ENCODE results near the gene ALDH9A1. TPM values are rescaled to one million over a fixed set of nuclear protein-coding genes. Genes with fewer than 3 reads are reported as not detected.

ALDH9A1 gene
- total and polyA plus RNA-seq, 8 donors: 0.87 to 101 (median 40.8) TPM

- intact Hi-C loops (cut with DNase I; ENCODE audit: low total_unique reads): no loop called here
- Histone ChIP-seq H3K27ac (peak overlapping the region; percentile 33 to 77 (median 72)), H3K9me3 (no peaks in the 10 kb centered on the region)
Observed at GRCh38 chr1:165637427-165637826, 60.9 kb downstream of the ALDH9A1 start.

GRCh38 chr1:165635823-165636222, 62.5 kb downstream of the ALDH9A1 start:
- WGBS, 5 donors: 48 to 82% (median 55%) methylated on average over 2 of the region's 2 CpGs
- intact Hi-C loops (cut with DNase I; ENCODE audit: low total_unique reads): no loop called here
- Histone ChIP-seq H3K27me3 (no peaks in the 10 kb centered on the region), H3K27ac (peak overlapping the region in 3 of 5 donors; percentile 72 to 77 (median 76)), H3K36me3 (peaks cover 0 to 18% (median 3%) of the 10 kb centered on the region in 4 donors), H3K4me1 (peaks cover 48 to 90% (median 74%) of the 10 kb centered on the region in 4 donors), H3K4me3 (no peak overlapping the region), H3K9me3 (no peaks in the 10 kb centered on the region)
- TF ChIP-seq, protein P1, sequence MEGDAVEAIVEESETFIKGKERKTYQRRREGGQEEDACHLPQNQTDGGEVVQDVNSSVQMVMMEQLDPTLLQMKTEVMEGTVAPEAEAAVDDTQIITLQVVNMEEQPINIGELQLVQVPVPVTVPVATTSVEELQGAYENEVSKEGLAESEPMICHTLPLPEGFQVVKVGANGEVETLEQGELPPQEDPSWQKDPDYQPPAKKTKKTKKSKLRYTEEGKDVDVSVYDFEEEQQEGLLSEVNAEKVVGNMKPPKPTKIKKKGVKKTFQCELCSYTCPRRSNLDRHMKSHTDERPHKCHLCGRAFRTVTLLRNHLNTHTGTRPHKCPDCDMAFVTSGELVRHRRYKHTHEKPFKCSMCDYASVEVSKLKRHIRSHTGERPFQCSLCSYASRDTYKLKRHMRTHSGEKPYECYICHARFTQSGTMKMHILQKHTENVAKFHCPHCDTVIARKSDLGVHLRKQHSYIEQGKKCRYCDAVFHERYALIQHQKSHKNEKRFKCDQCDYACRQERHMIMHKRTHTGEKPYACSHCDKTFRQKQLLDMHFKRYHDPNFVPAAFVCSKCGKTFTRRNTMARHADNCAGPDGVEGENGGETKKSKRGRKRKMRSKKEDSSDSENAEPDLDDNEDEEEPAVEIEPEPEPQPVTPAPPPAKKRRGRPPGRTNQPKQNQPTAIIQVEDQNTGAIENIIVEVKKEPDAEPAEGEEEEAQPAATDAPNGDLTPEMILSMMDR (IDR thresholded peaks at IDR 0.05): no peak
- TF ChIP-seq POLR2A (IDR thresholded peaks at IDR 0.05) (no peak), EP300 (IDR thresholded peaks at IDR 0.05) (no peak), POLR2AphosphoS5 (IDR thresholded peaks at IDR 0.05) (no peak)
- no peak for DNase-seq

More at GRCh38 chr1:165637427-165637826, 60.9 kb downstream of the ALDH9A1 start:
- 13 to 33% (median 26%) methylated on average over 1 of the region's 1 CpG for WGBS, 5 donors
- Histone ChIP-seq H3K4me1 (peaks cover 50 to 98% (median 76%) of the 10 kb centered on the region in 4 donors), H3K36me3 (peaks cover 0 to 18% (median 3%) of the 10 kb centered on the region in 4 donors), H3K27me3 (no peaks in the 10 kb centered on the region), H3K4me3 (no peak overlapping the region)
- TF ChIP-seq POLR2A (IDR thresholded peaks at IDR 0.05) (no peak), EP300 (IDR thresholded peaks at IDR 0.05) (no peak), POLR2AphosphoS5 (IDR thresholded peaks at IDR 0.05) (peak in 2 of 3 donors; percentile 62 to 73)
- DNase-seq: peak in 1 of 2 donors; percentile 70

- Histone ChIP-seq H3K36me3 (peaks cover 0 to 18% (median 3%) of the 10 kb centered on the region in 4 donors), H3K4me3 (no peak overlapping the region), H3K9me3 (no peaks in the 10 kb centered on the region), H3K27me3 (no peaks in the 10 kb centered on the region), H3K4me1 (peaks cover 45 to 87% (median 72%) of the 10 kb centered on the region in 4 donors), H3K27ac (peak overlapping the region in 2 of 5 donors; percentile 12 to 77)
- intact Hi-C loops (cut with DNase I; ENCODE audit: low total_unique reads): no loop called here
- TF ChIP-seq POLR2AphosphoS5 (IDR thresholded peaks at IDR 0.05) (no peak), POLR2A (IDR thresholded peaks at IDR 0.05) (no peak), EP300 (IDR thresholded peaks at IDR 0.05) (no peak)
- TF ChIP-seq, protein P1 (IDR thresholded peaks at IDR 0.05): no peak
- 52 to 66% (median 64%) methylated on average over 2 of the region's 2 CpGs for WGBS, 5 donors
- no peak for DNase-seq
Observed at GRCh38 chr1:165635329-165635728, 63.0 kb downstream of the ALDH9A1 start.

DNA sequence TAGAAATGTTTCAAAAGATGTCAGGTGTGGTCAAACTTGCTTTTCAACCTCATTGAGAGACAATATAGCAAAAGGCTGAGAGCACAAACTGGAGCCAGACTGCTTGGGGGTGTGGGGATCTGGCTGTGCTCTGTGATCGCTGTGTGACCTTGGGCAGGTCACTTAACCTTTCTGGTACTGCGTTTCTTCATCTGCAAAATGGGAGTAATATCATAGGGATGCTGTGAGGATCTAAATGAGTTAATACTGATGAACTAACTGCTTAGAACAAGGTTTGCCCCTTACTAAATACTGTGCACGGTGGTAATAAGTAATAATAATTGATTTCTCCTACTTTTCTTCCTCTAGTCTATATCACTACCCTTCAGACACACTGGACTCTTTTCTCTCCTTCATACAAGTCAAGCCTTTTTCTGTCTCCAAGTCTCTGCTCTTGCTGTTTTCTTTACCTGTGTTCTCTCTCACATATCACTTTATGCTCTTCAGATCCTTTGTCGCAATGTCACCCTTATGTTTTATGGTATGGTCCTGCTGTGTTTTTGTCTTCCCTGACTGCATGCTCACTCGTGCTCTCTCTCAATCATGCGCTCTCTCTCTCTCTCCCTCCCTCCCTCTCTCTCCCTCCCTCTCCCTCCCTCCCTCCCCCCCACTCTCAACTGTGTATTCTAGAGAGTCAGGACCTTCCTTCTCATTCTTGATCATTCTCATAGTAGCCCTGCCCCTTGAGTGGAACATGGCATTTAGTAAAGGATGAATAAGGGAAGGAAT, 64.0 kb downstream of the ALDH9A1 start:
- 72 to 87% (median 81%) methylated on average over 6 of the region's 6 CpGs for WGBS, 5 donors
- H3K36me3 ChIP-seq: peaks cover 0 to 10% (median 2%) of the 10 kb centered on the region in 4 donors

More for the DNA sequence above, 64.0 kb downstream of the ALDH9A1 start:
- Histone ChIP-seq H3K9me3 (no peaks in the 10 kb centered on the region), H3K27me3 (no peaks in the 10 kb centered on the region), H3K4me3 (peak overlapping the region in 1 of 4 donors; percentile 72), H3K27ac (peak overlapping the region in 3 of 5 donors; percentile 20 to 77 (median 27)), H3K4me1 (peaks cover 47 to 86% (median 70%) of the 10 kb centered on the region in 4 donors)
- TF ChIP-seq EP300 (IDR thresholded peaks at IDR 0.05): no peak
- no peak for TF ChIP-seq POLR2AphosphoS5 (IDR thresholded peaks at IDR 0.05)
- no peak for TF ChIP-seq POLR2A (IDR thresholded peaks at IDR 0.05)
- TF ChIP-seq, protein P1 (IDR thresholded peaks at IDR 0.05): no peak
- DNase-seq: no peak
- intact Hi-C loops (cut with DNase I; ENCODE audit: low total_unique reads): no loop called here

Data from stomach (tissue), 9 donors.